Suprapubic skin (tissue), 4 donors: ENCODE results near the gene MYBPH. TPM values are rescaled to one million over a fixed set of nuclear protein-coding genes. Genes with fewer than 3 reads are reported as not detected.

ENCODE experiments used
- DNase-seq, 2 donors: peaks; one replicate each; pipeline ENCODE4 v3.0.0-alpha.2; 2019; ENCODE audit warnings: low spot score in 2 of 2
- H3K27ac ChIP-seq: fragments of 200-600 bp; sonication (generic); one replicate; pipeline ENCODE4 v1.5.1; 2019
- H3K27me3 ChIP-seq: fragments of 200-600 bp; sonication (generic); one replicate; pipeline ENCODE4 v1.5.1; 2019
- H3K36me3 ChIP-seq: fragments of 200-600 bp; sonication (generic); one replicate; pipeline ENCODE4 v1.5.1; 2019
- H3K4me1 ChIP-seq: fragments of 200-600 bp; sonication (generic); one replicate; pipeline ENCODE4 v1.5.1; 2019
- H3K4me3 ChIP-seq: fragments of 200-600 bp; sonication (generic); one replicate; pipeline ENCODE4 v1.5.1; 2019; ENCODE audit warnings: mild to moderate bottlenecking
- H3K9me3 ChIP-seq: fragments of 200-600 bp; sonication (generic); one replicate; pipeline ENCODE4 v1.5.1; 2019
- EP300 ChIP-seq: sonication (generic); formaldehyde crosslinking; IDR thresholded peaks from one replicate; pipeline ENCODE4 v1.6.1; 2017; ENCODE audit warnings: antibody characterized with exemption
- POLR2A ChIP-seq, 2 donors: fragments of 450-650 bp; IDR thresholded peaks; one replicate each; pipeline ENCODE4 v1.6.1; 2017; ENCODE audit warnings: antibody characterized with exemption in 2 of 2, mild to moderate bottlenecking in 2 of 2, moderate library complexity in 2 of 2
- POLR2AphosphoS5 ChIP-seq, 3 donors: sonication (generic); formaldehyde crosslinking; IDR thresholded peaks; one replicate each; pipeline ENCODE4 v1.6.1; 2017; ENCODE audit warnings: antibody characterized with exemption in 3 of 3
- WGBS: methylation state at CpG from one replicate; pipeline ENCODE4 v1.1.5; 2018; 5-methylcytosine and 5-hydroxymethylcytosine counted together
- total RNA-seq, 4 donors: library from RNA; depleted of rRNA; stranded (reverse); fragments of >200 nt; gene quantifications; one replicate each; pipeline ENCODE4 v1.1.0, GENCODE V29; 2016
- TF ChIP-seq, protein P1 (sequence below), 2 donors: fragments of 200-600 bp in 1 of 2; fragments of 450-650 bp in 1 of 2; sonication (generic) in 1 of 2; IDR thresholded peaks; one replicate each; pipeline ENCODE4 v1.5.1; 2016 to 2019; ENCODE audit warnings: antibody characterized with exemption in 2 of 2, mild to moderate bottlenecking in 1 of 2, moderate library complexity in 1 of 2

MYBPH gene
- total RNA-seq, 4 donors from 2014 or later: 0.26 TPM; not detected in 3

DNA sequence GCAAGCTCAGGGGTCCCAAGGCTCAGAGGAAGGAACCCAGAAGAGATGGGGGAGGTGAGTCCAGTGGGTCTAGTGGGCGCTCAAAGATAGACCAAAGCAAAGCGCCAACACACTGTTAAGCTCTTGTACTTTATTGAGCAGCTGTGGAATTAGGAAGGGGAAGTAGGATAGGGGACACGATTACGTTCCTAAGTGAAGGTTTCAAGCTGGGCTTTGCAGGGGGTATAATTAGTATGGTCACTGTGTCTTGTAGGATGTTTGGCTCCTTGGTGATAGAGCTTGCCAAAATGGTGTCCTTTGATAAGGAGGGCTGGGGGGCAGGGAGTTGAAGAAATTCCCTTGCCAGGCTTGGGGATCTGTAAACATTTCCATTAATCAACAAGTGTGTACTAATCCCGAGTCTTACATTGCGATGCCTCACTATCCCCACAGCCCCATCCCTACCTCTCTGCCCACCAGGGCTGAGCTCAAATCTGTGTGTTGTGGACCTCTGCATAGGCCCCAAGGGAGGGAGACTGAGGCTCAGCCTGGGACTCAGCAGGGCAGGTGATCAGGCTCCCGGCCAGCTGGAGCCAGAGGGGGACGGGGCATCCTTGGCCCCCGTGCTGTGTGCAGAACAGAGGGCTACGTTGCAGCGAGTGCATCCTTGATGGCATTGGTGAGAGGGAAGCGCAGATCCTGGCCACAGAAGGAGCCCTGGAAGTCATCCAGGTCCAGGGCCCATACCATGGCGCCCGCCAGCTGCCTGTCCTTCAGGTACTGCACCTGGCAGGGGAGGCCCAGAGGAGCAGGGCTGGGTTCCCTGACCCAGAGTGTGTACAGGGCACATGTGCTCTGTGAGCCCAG lies 3.4 kb upstream of the MYBPH start:
- WGBS: over 99% methylated on average over 8 of the region's 14 CpGs
- DNase-seq: peak in 1 of 2 donors; percentile 37
- Histone ChIP-seq H3K36me3 (no peaks in the 10 kb centered on the region), H3K27ac (no peak overlapping the region), H3K9me3 (no peaks in the 10 kb centered on the region), H3K4me3 (no peak overlapping the region), H3K27me3 (no peaks in the 10 kb centered on the region), H3K4me1 (no peaks in the 10 kb centered on the region)
- TF ChIP-seq POLR2A (IDR thresholded peaks at IDR 0.05) (no peak), EP300 (no peak), POLR2AphosphoS5 (IDR thresholded peaks at IDR 0.05) (no peak)
- TF ChIP-seq, protein P1, sequence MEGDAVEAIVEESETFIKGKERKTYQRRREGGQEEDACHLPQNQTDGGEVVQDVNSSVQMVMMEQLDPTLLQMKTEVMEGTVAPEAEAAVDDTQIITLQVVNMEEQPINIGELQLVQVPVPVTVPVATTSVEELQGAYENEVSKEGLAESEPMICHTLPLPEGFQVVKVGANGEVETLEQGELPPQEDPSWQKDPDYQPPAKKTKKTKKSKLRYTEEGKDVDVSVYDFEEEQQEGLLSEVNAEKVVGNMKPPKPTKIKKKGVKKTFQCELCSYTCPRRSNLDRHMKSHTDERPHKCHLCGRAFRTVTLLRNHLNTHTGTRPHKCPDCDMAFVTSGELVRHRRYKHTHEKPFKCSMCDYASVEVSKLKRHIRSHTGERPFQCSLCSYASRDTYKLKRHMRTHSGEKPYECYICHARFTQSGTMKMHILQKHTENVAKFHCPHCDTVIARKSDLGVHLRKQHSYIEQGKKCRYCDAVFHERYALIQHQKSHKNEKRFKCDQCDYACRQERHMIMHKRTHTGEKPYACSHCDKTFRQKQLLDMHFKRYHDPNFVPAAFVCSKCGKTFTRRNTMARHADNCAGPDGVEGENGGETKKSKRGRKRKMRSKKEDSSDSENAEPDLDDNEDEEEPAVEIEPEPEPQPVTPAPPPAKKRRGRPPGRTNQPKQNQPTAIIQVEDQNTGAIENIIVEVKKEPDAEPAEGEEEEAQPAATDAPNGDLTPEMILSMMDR (IDR thresholded peaks at IDR 0.05): no peak

DNA sequence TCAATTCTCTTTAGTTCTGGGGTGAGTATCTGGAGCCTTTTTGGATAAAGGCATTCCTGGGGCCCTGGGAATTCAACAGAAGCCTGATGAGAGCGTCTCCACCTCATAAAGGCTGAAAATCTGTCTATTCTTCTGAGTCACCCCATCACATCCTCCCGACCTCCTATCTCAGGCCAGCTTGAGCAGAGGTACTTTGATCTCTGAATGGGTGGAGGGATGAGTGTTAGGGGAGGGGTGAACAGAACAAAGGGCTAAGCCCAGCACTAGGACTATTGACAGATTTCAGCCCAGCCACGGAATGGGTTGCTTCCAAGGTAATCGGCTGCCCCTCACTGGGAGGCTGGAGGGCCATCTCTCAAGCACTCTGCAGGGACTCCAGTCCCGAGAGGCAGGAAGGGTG lies 2.5 kb upstream of the MYBPH start:
- WGBS: 84% methylated on average over 3 of the region's 5 CpGs

DNA sequence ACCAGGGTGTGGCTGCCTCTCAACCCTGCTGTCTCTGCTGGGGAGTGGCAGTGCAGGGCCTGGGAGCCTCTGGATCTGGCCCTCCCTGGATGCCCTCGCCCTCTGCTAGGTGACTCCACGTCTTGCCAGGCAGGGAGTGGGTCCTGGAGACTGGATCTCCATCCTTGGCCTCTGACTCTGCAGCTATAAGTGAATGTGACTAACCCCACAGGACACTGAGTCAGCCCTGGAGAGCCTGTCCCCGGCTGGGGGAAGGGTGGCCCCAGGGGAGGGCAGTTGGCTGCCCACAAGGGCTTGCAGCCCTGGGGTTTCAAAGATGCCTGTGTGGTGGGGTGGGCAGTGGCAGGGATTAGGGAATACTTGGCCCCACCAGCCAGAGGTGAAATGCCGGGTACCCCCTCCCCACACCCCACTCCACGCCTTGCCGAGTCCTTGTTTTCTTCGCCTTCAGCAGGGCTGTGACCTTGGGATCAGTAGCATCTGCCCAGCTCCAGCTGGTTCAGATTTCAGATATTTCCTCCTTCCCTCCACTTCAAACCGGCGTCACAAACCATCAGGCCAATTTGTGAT lies 1.9 kb upstream of the MYBPH start:
- Histone ChIP-seq H3K36me3 (no peaks in the 10 kb centered on the region), H3K9me3 (no peaks in the 10 kb centered on the region), H3K27me3 (no peaks in the 10 kb centered on the region), H3K27ac (no peak overlapping the region), H3K4me1 (no peaks in the 10 kb centered on the region), H3K4me3 (no peak overlapping the region)
- WGBS: 66% methylated on average over 9 of the region's 9 CpGs
- peak in 1 of 2 donors; percentile 60 for DNase-seq
- TF ChIP-seq POLR2AphosphoS5 (IDR thresholded peaks at IDR 0.05): no peak
- TF ChIP-seq, protein P1 (IDR thresholded peaks at IDR 0.05): no peak
- no peak for TF ChIP-seq POLR2A (IDR thresholded peaks at IDR 0.05)
- TF ChIP-seq EP300: no peak

More for the DNA sequence above, 2.5 kb upstream of the MYBPH start:
- DNase-seq: peak in 1 of 2 donors; percentile 36
- no peak for TF ChIP-seq POLR2AphosphoS5 (IDR thresholded peaks at IDR 0.05)
- TF ChIP-seq POLR2A (IDR thresholded peaks at IDR 0.05): no peak
- no peak for TF ChIP-seq EP300
- TF ChIP-seq, protein P1 (IDR thresholded peaks at IDR 0.05): no peak
- H3K4me3 ChIP-seq: no peak overlapping the region
- H3K4me1 ChIP-seq: no peaks in the 10 kb centered on the region
- no peak overlapping the region for H3K27ac ChIP-seq
- no peaks in the 10 kb centered on the region for H3K9me3 ChIP-seq
- H3K27me3 ChIP-seq: no peaks in the 10 kb centered on the region
- H3K36me3 ChIP-seq: no peaks in the 10 kb centered on the region

DNA sequence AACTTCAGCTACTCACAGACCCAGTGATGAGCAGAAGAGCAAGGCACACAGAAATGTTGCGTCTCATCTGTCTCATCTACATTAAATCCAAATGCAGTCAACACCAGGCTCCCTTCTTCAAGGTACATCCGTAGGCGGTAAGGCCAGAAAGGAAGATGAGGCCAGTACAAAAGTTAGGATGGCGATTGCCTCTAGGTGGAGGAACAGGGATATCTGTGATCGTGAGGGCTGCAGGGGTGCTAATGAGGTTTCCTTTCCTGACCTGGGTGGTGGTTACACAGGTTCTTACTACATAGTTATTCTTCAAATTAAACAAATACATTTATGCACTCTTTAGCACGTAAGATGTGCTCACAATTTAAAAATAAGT lies 1.4 kb upstream of the MYBPH start:
- H3K4me3 ChIP-seq: no peak overlapping the region
- H3K4me1 ChIP-seq: no peaks in the 10 kb centered on the region
- no peaks in the 10 kb centered on the region for H3K9me3 ChIP-seq
- H3K27ac ChIP-seq: no peak overlapping the region
- TF ChIP-seq, protein P1 (IDR thresholded peaks at IDR 0.05): no peak
- TF ChIP-seq POLR2AphosphoS5 (IDR thresholded peaks at IDR 0.05) (no peak), EP300 (no peak), POLR2A (IDR thresholded peaks at IDR 0.05) (no peak)
- no peak for DNase-seq
- WGBS: 92% methylated on average over 6 of the region's 6 CpGs
- no peaks in the 10 kb centered on the region for H3K27me3 ChIP-seq
- H3K36me3 ChIP-seq: no peaks in the 10 kb centered on the region

DNA sequence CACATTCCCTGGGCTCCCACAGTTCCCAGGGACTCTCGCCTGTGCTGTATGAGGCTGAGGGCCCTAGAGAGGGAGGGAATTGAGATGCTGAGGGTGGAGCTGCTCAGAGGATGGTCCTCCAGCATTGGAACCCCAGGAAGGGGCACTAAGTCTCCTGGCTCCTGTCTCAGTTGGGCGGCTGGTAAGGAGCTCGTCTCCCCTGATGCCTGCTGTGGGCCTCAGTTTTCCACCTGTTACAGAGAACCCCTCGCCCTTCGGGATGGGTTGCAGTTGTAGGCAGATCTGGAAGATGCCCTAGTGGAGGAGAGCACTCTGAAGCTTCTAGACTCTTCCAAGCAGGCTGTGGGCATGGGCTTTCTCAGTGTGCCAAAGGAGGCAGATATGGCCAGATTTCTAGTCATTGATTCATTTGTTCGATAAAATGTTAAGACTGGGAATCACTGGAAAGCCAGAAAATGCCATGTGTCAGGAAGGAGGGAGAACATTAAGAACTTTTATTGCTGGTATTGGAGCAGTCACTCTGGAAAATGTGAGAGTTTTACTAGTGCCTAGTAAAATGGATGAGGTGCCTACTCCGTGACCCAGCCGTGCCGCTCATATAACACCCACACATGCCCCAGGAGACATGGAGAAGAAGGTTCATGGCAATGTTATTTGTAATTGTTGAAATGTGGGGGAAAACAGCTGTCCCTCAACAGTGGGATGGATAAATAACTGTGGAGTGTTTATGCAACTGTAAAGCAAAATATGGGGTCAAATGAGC lies 828 bp upstream of the MYBPH start:
- no peak overlapping the region for H3K27ac ChIP-seq
- H3K27me3 ChIP-seq: no peaks in the 10 kb centered on the region
- no peaks in the 10 kb centered on the region for H3K36me3 ChIP-seq
- no peaks in the 10 kb centered on the region for H3K4me1 ChIP-seq
- WGBS: 93% methylated on average over 6 of the region's 9 CpGs
- peak in 1 of 2 donors; percentile 45 for DNase-seq
- no peaks in the 10 kb centered on the region for H3K9me3 ChIP-seq
- TF ChIP-seq POLR2AphosphoS5 (IDR thresholded peaks at IDR 0.05) (no peak), EP300 (no peak), POLR2A (IDR thresholded peaks at IDR 0.05) (no peak)
- TF ChIP-seq, protein P1 (IDR thresholded peaks at IDR 0.05): no peak
- no peak overlapping the region for H3K4me3 ChIP-seq
